C4-2B (cell line): ENCODE results near the gene FLAD1.

Source experiments
- H3K27ac ChIP-seq: fragments of 450-650 bp; 2 replicates; pipeline ENCODE4 v1.5.1; 2017
- ZFX ChIP-seq: fragments of 450-650 bp; IDR thresholded peaks from 2 replicates; pipeline ENCODE4 v1.6.1; 2017
- TF ChIP-seq, protein P1 (sequence below): fragments of 450-650 bp; conservative IDR thresholded peaks from 2 replicates; pipeline ENCODE4 v1.5.1; 2017; ENCODE audit warnings: mild to moderate bottlenecking

Gene FLAD1

GRCh38 chr1:154963643-154964042 is 19.5 kb upstream of the FLAD1 start:
- no peak overlapping the region for H3K27ac ChIP-seq

GRCh38 chr1:154964359-154964758 is 18.8 kb upstream of the FLAD1 start:
- no peak overlapping the region for H3K27ac ChIP-seq

More at GRCh38 chr1:154963643-154964042, 19.5 kb upstream of the FLAD1 start:
- no peak for TF ChIP-seq ZFX
- TF ChIP-seq, protein P1, sequence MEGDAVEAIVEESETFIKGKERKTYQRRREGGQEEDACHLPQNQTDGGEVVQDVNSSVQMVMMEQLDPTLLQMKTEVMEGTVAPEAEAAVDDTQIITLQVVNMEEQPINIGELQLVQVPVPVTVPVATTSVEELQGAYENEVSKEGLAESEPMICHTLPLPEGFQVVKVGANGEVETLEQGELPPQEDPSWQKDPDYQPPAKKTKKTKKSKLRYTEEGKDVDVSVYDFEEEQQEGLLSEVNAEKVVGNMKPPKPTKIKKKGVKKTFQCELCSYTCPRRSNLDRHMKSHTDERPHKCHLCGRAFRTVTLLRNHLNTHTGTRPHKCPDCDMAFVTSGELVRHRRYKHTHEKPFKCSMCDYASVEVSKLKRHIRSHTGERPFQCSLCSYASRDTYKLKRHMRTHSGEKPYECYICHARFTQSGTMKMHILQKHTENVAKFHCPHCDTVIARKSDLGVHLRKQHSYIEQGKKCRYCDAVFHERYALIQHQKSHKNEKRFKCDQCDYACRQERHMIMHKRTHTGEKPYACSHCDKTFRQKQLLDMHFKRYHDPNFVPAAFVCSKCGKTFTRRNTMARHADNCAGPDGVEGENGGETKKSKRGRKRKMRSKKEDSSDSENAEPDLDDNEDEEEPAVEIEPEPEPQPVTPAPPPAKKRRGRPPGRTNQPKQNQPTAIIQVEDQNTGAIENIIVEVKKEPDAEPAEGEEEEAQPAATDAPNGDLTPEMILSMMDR: no peak

GRCh38 chr1:154966111-154966510 is 17.0 kb upstream of the FLAD1 start:
- no peak for TF ChIP-seq ZFX
- TF ChIP-seq, protein P1: no peak
- H3K27ac ChIP-seq: no peak overlapping the region

More at GRCh38 chr1:154964359-154964758, 18.8 kb upstream of the FLAD1 start:
- no peak for TF ChIP-seq ZFX
- TF ChIP-seq, protein P1: no peak

DNA sequence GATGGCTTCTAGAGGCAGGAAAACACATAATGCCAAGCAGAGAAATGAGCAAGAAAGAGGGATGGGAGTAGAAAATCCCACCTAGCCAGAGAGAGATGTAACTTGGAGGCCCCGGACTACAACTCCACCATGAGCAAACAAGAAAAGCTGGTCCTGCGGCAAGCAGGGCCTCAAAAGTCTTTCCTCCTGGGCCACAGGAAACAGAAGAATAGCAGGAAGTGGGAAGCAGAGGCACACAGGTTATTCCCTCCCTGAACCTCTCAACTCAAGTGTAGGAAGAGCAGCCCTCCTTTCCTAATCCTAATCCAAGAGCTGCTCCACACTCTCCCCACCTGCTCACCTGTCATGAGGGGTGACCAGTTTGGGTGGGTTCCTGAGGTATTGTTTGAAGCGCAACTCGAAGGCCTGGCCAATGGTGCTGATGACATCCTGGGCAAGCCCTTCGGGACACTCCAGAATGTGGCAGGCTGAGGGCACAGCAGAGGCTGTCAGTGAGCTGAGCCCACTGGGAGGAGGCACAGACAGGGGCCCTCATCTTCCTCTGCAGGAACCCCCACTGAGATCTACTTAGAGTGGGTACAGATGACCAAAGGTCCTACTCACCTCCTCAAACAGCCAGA is 15.7 kb upstream of the FLAD1 start:
- H3K27ac ChIP-seq: peak overlapping the region; percentile 14; the same call in 1 of the 2 replicates
- TF ChIP-seq ZFX: no peak

DNA sequence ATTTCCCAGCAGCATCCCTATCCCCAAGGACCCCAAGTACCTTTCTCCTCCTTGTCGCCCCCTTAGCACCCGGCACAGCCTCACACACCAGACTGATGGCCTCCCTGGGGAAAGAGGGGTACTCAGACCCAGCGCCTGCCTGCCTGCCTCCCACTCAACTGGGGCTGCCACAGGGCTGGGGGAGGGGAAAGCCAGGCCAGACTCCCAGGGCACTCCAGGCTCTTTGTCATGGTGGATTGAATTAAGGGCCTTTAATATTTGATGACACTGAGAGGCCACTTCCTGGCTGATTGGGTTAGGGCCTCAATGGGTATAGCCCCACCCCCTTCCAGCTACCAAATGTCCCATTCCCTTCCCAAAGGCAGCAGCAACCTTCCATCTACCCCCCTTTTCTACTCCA is 14.4 kb upstream of the FLAD1 start:
- H3K27ac ChIP-seq: no peak overlapping the region
- no peak for TF ChIP-seq ZFX
- TF ChIP-seq, protein P1: no peak

GRCh38 chr1:154969246-154969645 is 13.9 kb upstream of the FLAD1 start:
- peak overlapping the region; percentile 7; the same call in 1 of the 2 replicates for H3K27ac ChIP-seq
- TF ChIP-seq ZFX: no peak
- TF ChIP-seq, protein P1: no peak

- TF ChIP-seq, protein P1: no peak
- no peak for TF ChIP-seq ZFX
Measured at GRCh38 chr1:154969860-154970452, 13.2 kb upstream of the FLAD1 start.

More at GRCh38 chr1:154969860-154970452, 13.2 kb upstream of the FLAD1 start:
- peak overlapping the region; percentile 84 for H3K27ac ChIP-seq
